Measurements from ENCODE around the gene MINDY4. TPM values are rescaled to one million over a fixed set of nuclear protein-coding genes. Genes with fewer than 3 reads are reported as not detected.

The MINDY4 gene
- total RNA-seq, 1 donor from 2014 or later, result 14.3 TPM

GRCh38 chr7:30874656-30875302, 103.6 kb downstream of the MINDY4 start:
- H3K36me3 Mint-ChIP-seq (ENCODE audit: insufficient read depth), result peaks cover 2% of the 10 kb centered on the region
- no peaks in the 10 kb centered on the region for H3K9me3 Mint-ChIP-seq (ENCODE audit: low read depth)
- TF ChIP-seq, protein P1, sequence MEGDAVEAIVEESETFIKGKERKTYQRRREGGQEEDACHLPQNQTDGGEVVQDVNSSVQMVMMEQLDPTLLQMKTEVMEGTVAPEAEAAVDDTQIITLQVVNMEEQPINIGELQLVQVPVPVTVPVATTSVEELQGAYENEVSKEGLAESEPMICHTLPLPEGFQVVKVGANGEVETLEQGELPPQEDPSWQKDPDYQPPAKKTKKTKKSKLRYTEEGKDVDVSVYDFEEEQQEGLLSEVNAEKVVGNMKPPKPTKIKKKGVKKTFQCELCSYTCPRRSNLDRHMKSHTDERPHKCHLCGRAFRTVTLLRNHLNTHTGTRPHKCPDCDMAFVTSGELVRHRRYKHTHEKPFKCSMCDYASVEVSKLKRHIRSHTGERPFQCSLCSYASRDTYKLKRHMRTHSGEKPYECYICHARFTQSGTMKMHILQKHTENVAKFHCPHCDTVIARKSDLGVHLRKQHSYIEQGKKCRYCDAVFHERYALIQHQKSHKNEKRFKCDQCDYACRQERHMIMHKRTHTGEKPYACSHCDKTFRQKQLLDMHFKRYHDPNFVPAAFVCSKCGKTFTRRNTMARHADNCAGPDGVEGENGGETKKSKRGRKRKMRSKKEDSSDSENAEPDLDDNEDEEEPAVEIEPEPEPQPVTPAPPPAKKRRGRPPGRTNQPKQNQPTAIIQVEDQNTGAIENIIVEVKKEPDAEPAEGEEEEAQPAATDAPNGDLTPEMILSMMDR (IDR thresholded peaks at IDR 0.05; ENCODE audit: unreplicated experiment), result no peak
- H3K4me3 Mint-ChIP-seq (ENCODE audit: low read depth), result no peak overlapping the region
- H3K27ac Mint-ChIP-seq, result no peak overlapping the region
- H3K4me1 Mint-ChIP-seq (ENCODE audit: low read depth), result peaks cover 6% of the 10 kb centered on the region
- no peaks in the 10 kb centered on the region for H3K27me3 Mint-ChIP-seq
- DNase-seq (ENCODE audit: low spot score, unreplicated experiment), result no peak

GRCh38 chr7:30877015-30877769, 106.0 kb downstream of the MINDY4 start:
- DNase-seq (ENCODE audit: low spot score, unreplicated experiment), result no peak
- Mint-ChIP-seq H3K27me3 (peaks cover 5% of the 10 kb centered on the region), H3K27ac (no peak overlapping the region), H3K9me3 (ENCODE audit: low read depth) (no peaks in the 10 kb centered on the region), H3K36me3 (ENCODE audit: insufficient read depth) (peaks cover 2% of the 10 kb centered on the region), H3K4me3 (ENCODE audit: low read depth) (no peak overlapping the region), H3K4me1 (ENCODE audit: low read depth) (peaks cover 8% of the 10 kb centered on the region)
- TF ChIP-seq, protein P1 (IDR thresholded peaks at IDR 0.05; ENCODE audit: unreplicated experiment), result no peak

GRCh38 chr7:30877993-30878392, 106.8 kb downstream of the MINDY4 start:
- peaks cover 2% of the 10 kb centered on the region for H3K36me3 Mint-ChIP-seq (ENCODE audit: insufficient read depth)
- H3K27me3 Mint-ChIP-seq, result peaks cover 5% of the 10 kb centered on the region
- DNase-seq (ENCODE audit: low spot score, unreplicated experiment), result no peak
- TF ChIP-seq, protein P1 (IDR thresholded peaks at IDR 0.05; ENCODE audit: unreplicated experiment), result no peak
- H3K9me3 Mint-ChIP-seq (ENCODE audit: low read depth), result no peaks in the 10 kb centered on the region
- no peak overlapping the region for H3K27ac Mint-ChIP-seq
- H3K4me1 Mint-ChIP-seq (ENCODE audit: low read depth), result peaks cover 8% of the 10 kb centered on the region
- no peak overlapping the region for H3K4me3 Mint-ChIP-seq (ENCODE audit: low read depth)

- DNase-seq (ENCODE audit: low spot score, unreplicated experiment), result no peak
- no peak overlapping the region for H3K4me3 Mint-ChIP-seq (ENCODE audit: low read depth)
- no peaks in the 10 kb centered on the region for H3K9me3 Mint-ChIP-seq (ENCODE audit: low read depth)
- TF ChIP-seq, protein P1 (IDR thresholded peaks at IDR 0.05; ENCODE audit: unreplicated experiment), result no peak
- peaks cover 8% of the 10 kb centered on the region for H3K4me1 Mint-ChIP-seq (ENCODE audit: low read depth)
- H3K27ac Mint-ChIP-seq, result no peak overlapping the region
- peaks cover 2% of the 10 kb centered on the region for H3K36me3 Mint-ChIP-seq (ENCODE audit: insufficient read depth)
- H3K27me3 Mint-ChIP-seq, result peaks cover 5% of the 10 kb centered on the region
Observed at GRCh38 chr7:30879139-30880124, 108.2 kb downstream of the MINDY4 start.

Data from progenitor cell of endocrine pancreas (in vitro differentiated cells).